Myocyte (in vitro differentiated cells): ENCODE results near the gene USF2. TPM values are rescaled to one million over a fixed set of nuclear protein-coding genes. Genes with fewer than 3 reads are reported as not detected.
A peak's percentile ranks its signal among the peaks of the same experiment; 100 is the strongest.

ENCODE experiments used
- DNase-seq: peaks from one replicate; pipeline ENCODE4 v3.0.0-alpha.2; 2012; ENCODE audit warnings: low read depth
- total RNA-seq: library from RNA; depleted of rRNA; stranded (reverse); fragments of >200 nt; gene quantifications from 2 replicates; pipeline ENCODE4 v1.2.3, GENCODE V29; 2014

The USF2 gene
- total RNA-seq, 1 donor from 2014 or later = 107 TPM

DNA sequence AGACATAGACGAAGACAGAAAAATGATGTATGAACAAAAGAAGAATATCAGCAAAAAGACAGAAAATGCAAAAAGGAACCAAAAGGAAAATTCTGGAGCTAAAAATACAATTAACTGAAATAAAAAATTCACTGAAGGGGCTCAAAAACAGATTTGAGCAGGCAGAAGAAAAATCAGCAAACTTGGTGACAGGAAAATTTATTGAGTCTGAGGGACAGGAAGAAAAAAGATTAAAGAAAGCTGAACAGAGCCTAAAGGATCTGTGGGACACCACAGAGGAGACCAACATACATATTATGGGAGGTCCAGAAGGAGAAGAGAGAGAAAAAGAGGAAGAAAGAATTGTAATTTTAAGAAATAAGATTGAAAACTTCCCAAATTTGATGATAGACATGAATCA is 27.3 kb upstream of the USF2 start:
- no peak for DNase-seq

DNA sequence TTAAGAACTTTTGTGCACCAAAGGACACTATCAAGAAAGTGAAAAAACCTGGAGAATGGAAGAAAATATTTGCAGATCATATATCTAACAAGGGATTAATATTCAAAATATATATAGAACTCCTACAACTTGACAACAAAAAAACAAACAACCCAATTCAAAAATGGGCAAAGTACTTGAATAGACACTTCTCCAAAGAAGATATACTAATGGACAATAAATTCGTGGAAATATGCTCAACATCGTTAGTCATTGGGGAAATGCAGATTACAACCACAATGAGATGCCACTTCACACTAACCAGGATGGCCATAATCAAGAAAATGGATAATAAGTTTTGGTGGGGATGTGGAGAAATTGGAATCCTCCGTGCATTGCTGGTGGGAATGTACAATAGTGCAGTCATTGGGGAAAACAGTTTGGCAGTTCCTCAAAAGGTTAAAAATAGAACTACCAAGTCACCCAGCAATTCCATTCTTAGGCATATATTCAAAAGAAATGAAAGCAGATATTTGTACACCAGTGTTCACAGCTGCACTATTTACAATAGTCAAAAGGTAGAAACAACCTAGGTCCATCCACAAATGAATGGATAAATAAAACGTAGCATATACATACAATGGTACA is 22.2 kb upstream of the USF2 start:
- DNase-seq = no peak

DNA sequence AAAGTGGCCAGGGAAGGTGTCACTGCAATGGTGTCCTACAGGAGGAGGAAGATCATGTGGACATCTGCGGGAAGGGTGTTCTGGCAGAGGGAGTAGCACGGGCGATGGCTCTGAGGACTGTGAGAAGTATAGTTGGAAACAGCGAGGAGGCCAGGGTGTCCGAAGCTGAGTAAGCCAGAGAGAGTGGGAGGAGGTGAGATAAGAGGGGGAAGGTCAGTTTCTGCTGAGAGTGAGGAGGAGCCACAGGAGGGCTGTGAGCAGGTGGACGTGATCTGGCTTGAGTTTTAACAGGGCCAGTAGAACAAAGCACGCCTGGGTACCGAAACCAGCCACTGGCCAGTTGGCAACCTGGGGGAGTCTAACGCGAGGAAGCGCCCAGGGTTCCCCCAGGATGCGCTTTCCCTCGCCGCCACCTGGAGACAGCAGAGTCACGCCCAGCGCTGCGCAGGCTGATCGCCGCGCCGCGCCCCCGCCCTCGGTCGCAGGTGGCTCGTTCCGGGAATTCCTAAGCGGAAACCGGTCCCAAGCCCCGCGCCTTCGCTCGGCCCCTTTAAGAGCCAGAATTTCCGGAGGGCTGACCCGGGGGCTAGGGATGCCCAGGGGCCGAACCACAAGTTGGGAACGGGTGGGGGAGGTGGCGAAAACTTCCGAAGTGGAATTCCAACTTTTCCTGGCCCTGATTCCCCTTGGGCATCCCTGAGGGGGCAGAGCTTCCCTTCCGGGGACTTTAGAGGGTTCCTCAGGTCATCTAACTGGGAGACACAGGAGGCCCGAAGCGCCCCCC is 21.0 kb upstream of the USF2 start:
- DNase-seq = no peak

DNA sequence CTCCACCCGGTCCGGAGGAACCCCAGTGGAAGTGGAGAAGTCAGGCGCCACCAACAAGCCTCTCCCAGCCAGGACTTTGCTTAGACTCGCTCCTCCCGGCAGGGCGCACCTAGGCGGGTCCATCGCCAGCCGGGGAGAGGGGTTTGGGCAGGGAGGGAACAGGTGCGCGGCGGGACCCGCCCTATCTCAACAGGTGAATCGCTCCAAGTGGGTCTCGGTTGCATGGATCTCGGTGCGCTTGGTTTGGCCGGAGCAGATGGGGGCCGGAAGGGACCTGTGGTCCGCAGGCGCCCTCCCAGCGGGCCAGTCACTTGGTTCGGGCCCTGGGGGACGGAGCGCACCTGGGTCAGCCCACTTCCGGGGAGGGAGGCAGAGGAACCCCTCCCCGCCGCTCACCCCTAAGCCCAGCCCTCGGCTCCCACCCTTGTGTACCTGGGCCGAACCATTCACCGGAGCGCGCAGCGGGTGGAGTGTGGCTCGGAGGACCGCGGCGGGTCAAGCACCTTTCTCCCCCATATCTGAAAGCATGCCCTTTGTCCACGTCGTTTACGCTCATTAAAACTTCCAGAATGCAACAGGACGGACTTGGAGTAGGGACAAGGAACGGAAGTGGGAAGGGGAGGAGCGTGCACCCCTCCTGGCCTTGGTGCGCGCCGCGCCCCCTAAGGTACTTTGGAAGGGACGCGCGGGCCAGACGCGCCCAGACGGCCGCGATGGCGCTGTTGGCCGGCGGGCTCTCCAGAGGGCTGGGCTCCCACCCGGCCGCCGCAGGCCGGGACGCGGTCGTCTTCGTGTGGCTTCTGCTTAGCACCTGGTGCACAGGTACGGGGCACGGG is 20.2 kb upstream of the USF2 start, which contains the start of gene LSR:
Gene LSR, plus strand, starts transcription at position 693 of the 836 bp plus-strand sequence. Its CDS starts 21 bp downstream, at position 714.
- no peak for DNase-seq

DNA sequence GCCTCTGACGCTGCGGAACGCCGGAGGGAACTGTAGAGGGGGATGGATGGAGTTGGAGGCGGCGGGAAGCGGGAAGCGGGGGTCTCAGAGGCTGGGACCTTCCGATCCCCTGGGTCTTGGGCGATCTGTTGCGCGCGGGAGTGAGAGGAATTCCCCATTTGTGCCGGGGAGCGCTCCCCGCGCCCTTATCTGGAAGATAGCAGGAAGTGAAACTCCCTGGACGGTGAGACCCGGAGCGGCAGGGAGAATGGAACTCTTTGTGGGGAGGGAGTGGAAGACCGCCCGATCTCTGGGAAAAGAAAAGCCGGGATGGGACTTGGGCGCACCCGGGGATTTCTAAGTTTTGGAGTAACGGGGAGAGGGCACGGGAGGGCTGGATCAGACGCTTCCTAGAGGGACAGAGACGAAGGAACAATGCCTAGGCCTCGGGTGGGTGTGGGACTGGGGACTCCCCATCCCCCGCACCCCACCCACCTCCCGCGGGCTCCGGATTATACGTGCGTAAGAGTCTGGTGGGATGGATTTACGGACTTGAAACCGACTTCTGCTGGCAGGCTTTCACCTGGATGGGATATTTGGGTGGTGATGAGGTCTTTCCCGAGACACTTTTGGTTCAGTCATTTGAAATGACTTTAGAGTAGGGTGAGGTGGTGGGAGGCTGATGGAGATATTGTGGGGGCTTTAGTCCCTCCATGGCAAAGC is 19.5 kb upstream of the USF2 start:
- DNase-seq = no peak

DNA sequence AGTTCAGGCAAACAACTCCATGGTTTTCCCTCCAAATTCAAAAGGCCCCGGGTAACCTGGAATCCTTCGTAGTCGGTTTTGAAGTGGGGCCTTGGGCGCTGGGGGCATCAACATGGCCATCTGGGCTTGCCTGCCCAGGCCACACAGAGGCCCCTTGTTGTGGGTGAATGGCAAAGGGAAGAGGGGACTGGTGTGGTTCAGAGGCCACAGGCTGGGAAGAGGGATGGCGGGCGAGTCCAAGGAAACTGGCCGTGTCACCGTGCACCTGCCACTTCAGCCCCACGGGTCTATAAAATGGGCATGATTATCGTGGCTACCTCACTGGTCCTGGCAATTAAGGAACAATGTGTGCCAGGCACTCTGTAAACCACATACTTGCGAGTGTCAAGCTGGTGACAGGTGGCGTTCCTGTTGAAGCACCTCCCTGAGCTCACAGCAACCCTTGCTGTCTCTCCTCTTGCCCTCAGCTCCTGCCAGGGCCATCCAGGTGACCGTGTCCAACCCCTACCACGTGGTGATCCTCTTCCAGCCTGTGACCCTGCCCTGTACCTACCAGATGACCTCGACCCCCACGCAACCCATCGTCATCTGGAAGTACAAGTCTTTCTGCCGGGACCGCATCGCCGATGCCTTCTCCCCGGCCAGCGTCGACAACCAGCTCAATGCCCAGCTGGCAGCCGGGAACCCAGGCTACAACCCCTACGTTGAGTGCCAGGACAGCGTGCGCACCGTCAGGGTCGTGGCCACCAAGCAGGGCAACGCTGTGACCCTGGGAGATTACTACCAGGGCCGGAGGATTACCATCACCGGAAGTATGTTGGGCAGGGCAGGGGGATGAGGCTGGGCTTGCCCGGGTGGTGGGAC is 18.7 kb upstream of the USF2 start:
- no peak for DNase-seq

DNA sequence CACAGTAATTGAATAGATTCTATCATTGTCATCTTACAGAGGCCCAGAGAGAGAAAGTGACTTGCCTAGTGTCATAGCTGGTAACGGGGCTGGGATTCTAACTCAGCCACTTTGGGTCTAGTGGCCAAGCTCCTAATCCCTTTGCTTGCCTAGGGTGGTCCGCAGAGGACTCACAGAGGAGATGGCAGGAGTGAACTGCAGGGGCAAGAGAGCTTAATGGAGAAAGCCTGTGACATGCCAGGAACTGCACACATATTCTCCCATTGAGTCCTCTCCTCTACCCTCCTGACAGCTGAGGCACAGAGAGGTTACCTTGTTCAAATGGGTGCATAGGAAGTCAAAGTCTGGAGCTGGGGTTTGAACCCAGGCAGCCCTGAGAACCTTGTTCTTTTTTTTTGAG is 17.3 kb upstream of the USF2 start:
- no peak for DNase-seq

DNA sequence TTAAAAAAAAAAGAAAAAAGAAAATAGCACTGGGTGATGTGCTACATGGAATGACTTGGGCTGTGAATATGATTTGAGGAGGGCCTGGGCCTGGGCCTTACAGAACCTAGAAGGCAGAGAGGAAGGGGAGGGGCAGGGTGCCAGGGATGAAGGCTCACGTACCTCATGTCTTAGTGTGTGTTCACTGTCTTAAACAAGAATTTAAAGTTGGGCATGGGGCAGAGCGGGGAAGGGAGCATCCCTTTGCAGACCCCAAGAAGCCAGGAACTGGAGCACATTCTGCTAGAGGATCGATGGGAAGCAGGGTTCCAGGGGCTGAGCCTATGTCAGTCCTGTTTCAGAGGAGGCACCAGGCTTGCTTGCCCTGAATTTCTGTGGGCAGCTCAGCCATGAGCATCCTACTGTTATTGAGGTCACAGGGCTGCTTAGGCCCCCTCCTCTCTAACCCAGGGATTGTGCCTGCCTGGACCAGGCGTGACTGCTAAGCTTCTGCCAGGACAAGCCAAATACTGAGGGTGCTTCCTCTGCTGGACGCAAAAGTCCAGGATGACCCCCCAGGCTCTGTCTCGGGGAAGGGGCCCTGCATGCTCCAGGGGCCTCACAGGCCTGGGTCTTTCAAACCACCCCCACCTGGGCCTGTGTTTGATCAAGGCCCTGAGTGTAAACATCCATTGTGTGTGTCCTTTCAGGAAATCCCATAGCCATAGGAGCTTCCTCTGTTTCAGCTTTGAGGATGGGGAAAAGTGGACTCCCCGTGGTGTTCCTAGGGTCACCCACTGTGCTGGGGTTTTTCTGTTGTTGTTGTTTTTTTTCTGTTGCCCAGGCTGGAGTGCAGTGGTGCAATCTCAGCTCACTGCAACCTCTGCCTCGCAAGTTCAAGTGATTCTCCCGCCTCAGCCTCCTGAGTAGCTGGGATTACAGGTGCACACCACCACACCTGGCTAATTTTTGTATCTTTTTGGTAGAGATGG is 15.2 kb upstream of the USF2 start:
- no peak for DNase-seq

DNA sequence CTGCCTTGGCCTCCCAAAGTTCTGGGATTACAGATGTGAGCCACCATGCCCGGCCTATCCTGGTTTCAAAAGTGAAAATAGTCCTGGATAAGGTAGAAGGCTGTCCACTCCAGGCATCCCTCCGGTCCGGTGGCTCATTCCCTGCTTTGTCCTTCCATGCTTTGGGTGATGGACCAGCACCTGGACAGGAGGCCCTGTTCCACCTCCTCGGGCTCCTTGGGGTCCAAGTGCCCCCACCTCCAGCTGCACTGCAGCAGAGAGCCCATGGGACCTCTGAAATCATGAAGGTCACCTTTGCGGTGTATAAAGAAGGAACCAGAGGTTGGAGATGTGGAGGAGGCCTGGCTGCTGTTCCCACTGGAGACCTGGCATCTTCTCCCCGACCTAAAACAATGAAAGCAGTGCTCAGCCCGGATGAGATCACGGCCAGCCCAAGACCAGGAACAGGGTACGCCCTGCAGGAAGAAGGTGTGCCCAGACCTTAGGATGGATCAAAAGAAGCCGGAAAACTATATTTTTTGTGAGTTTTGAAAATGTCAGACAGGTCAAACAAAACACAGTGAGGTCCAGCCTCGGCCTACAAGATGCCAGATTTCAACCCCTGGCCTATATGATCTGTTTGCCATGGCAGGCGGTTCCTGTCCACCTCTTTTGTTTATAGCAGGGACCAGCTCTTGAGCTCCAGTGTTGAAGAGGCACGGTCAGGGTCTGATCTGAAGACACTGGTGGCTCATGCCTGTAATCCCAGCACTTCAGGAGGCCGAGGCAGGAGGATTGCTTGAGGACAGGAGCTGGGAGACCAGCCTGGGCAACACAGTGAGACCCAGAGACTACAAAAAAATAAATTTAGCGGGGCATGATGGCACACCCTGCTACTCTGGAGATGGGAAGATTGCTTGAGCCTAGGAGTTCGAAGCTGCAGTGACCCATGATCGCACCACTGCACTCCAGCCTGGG is 14.1 kb upstream of the USF2 start:
- no peak for DNase-seq

DNA sequence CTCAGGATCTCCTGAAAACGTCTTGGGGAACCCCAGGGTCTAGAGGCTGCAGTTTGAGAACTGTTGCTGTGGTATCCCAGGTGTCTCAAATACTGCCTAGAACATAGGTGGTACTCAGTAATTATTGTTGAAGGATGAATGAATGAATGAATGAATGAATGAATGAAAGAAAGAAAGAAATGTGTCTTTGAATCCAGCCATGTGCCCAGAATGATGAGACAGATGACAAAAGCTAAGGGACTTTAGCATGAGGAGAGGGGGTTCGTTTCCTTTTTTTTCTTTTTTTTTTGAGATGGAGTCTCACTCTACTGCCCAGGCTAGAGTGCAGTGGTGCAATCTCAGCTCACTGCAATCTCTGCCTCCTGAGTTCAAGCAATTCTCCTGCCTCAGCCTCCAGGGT is 12.2 kb upstream of the USF2 start:
- no peak for DNase-seq

DNA sequence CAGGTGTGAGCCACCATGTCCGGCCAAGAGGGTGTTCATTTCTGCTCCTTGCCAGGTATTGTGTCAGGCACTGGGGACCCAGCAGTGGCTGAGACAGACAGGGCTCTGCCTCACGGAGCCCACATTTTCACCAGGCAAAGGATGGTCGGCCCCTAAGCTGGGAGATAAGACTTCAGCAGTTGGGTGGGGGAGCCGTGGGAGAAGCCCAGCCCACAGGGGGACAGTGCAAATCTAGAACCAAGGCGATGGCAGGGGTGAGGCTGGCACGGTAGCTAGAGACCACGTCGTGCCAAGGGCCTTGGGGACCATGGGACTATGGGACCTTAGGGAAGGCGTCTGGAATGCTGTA is 11.7 kb upstream of the USF2 start:
- DNase-seq = no peak

DNA sequence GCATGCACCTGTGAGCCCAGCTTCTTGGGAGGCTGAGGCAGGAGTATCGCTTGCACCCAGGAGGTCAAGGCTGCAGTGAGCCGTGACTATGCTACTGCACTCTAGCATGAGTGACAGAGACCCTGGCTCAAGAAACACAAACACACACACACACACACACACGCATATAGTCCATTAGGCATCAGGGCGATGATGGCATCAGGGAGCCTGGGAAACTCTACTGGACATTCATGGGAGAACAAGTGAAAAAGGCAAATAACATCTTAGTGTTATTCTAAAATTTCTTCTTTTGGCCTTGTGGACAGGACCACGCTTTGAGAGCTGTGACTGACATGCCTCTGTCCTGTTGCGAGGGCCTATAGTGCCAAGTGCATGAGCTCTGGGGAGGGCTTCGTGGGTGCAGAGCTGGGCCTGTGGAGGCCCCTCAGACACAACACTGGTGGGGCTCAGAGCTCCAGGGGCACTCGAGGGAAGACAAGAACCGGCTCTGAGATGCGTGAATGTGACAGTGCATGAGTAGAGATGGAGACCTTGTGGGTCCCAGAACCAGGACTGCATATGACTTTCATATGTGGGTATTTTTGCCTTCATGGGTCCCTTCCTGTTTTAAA is 8.0 kb upstream of the USF2 start:
- DNase-seq = no peak

DNA sequence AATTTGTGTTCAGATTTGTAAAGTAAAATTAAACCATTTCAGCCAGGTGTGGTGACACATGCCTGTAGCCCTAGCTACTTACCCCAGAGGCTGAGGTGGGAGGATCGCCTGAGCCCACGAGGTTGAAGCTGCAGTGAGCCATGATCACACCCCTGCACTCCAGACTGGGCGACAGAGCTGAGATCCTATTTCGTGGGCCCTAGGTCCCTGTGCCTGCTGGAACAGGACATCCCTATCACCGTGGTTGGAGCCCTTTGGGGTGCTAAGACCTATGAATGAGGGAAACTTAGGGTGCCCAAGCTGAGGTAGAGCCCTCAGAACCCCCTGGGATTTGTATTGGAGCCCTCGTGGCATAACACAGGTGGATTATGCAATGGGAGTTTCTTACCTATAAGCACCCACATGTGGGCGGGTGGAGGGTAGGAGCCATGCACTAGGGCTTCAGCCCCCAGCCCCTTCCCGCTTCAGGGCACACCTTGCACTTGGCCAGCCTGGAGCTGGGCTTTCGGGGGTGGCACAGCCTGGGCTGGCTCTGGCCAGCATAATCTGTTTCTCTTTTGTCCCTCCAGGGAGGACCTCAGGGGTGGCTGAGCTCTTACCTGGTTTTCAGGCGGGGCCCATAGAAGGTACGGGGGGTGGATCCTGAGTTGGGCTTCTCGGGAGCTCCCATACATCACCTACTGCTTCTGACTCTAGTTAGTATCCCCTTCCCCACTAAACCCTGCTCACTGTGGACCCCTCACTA is 7.2 kb upstream of the USF2 start:
- DNase-seq = no peak

DNA sequence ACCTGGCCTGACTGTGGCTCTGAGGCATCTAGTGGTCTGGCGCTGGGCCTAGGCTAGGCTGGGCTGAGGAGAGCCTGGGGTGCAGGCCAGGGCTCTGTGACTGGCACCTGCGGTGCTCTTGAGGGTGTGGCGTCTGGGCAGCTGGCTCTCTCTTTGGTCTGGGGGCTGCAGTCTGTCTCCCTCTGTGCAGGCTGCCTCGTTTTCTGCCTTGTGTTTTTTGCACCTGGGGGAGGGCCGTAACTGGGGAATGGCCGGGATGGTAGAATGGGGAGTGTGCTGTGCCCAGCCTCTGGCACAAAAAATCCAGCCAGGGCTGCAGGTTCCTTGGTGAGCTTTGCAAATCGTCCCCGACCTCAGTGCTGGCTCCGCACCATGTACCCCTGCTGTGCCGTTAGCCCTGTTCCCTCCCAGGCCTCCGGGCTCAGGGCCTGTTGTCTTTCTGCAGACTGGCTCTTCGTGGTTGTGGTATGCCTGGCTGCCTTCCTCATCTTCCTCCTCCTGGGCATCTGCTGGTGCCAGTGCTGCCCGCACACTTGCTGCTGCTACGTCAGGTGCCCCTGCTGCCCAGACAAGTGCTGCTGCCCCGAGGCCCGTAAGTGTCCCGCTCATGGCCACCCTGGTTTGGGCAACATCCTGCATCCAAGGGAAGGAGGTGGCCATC is 6.5 kb upstream of the USF2 start:
- DNase-seq = peak; percentile 50

DNA sequence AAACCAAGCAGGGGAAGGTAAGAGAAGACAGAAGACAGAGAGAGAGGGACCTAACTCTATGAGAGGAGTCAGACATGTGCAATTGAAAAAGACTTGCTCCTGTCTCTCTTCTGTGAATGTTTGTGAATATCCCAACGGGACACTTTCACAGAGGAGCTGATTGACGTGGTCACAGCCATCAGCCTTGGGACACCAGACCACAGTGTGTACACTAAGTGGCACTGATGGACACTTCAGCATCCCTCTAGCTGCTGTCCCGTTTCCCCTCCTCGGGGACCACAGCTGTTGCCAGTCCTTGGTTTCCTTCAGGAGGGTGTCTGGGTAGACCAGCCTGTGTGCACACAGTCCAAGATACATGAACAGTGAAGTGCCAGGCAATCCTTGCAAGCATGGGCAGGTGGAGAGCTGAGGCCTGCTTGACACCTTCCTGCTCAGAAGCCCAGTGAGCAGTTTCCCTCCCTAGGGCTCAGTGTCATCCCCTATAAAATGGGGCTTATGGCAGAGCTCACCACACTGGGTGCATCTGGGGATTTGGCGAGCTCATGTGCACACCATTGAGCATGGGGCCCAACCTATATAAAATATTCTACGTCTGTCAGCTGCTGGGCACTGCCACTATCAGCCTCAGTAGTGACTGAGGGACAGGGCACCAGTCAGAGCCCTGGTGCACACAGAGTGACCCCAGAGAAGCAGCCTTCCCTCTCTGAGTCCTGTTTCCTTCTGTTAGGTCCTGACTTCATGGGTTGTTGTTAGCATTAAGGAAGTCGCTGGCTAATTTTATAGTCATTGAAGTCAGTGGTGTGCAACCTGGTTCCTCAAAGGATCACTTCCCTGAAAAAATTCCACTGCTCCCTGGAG is 4.3 kb upstream of the USF2 start:
- no peak for DNase-seq
